GM12878 (cell line): ENCODE measurements around the gene CXCL8. TPM values are rescaled to one million over a fixed set of nuclear protein-coding genes. Genes with fewer than 3 reads are reported as not detected.

Experiments used
- ATAC-seq: fragments of 200-7000 bp; cut with Tn5 transposase; 3 replicates; pipeline ENCODE4 v1.9.1; 2020; ENCODE audit warnings: mild to moderate bottlenecking, moderate library complexity
- BruUV-seq: library from RNA; stranded (reverse); fragments of 400-500 nt; replicated peaks from 2 replicates; lab custom pipeline; 2021; lab: Mats Ljungman, UMichigan
- CTCF ChIA-PET: fragments of 300-600 bp; sonication (Branson Sonifier 250); formaldehyde crosslinking; extraction: SDS; loops from one replicate; lab custom pipeline; 2021; ENCODE audit warnings: inconsistent platforms; lab: Yijun Ruan, JAX
- POLR2A ChIA-PET: fragments of 350-600 bp; formaldehyde crosslinking; extraction: SDS; loops from one replicate; lab custom pipeline; 2021; ENCODE audit warnings: inconsistent platforms; lab: Charles Lee
- RAD21 ChIA-PET: fragments of 300-600 bp; sonication (Branson Sonifier 250); formaldehyde crosslinking; loops from one replicate; lab custom pipeline; 2023; ENCODE audit warnings: antibody characterized with exemption; ENCODE audit not compliant: unreplicated experiment; lab: Charles Lee
- SMC1A ChIA-PET: fragments of 300-600 bp; sonication (Branson Sonifier 250); formaldehyde crosslinking; loops from one replicate; lab custom pipeline; 2023; ENCODE audit not compliant: unreplicated experiment, uncharacterized antibody; lab: Charles Lee
- DNase-seq: peaks from one replicate; pipeline ENCODE4 v3.0.0-alpha.2; 2011; ENCODE audit warnings: low read depth, low spot score
- FAIRE-seq: peaks from 3 replicates; lab custom pipeline; 2011; peaks lifted over from hg19 to GRCh38; lab: Jason Lieb, UNC
- H2AFZ ChIP-seq: 2 replicates; pipeline ENCODE4 v1.6.0; 2011; ENCODE audit warnings: low read depth, low read length, control low read depth; ENCODE audit not compliant: control insufficient read depth
- H3K27ac ChIP-seq: 2 replicates; pipeline ENCODE4 v1.5.1; 2011; ENCODE audit warnings: control low read depth; ENCODE audit not compliant: control insufficient read depth, insufficient read depth
- H3K27me3 ChIP-seq, 2 experiments: replicated peaks in 1 of 2; 2 replicates each; pipeline versions ENCODE4 v1.6.0 to v1.6.1; 2011; ENCODE audit warnings: low read length in 1 of 2; ENCODE audit not compliant: control insufficient read depth in 2 of 2, insufficient read depth in 2 of 2
- H3K36me3 ChIP-seq, 2 experiments: 2 replicates each; pipeline ENCODE4 v1.5.1; 2011; ENCODE audit warnings: low read length in 1 of 2; ENCODE audit not compliant: control insufficient read depth in 2 of 2, insufficient read depth in 2 of 2
- H3K4me1 ChIP-seq: 2 replicates; pipeline ENCODE4 v1.6.1; 2011; ENCODE audit warnings: mild to moderate bottlenecking, low read length, moderate library complexity, mixed read lengths; ENCODE audit not compliant: control insufficient read depth, insufficient read depth
- H3K4me2 ChIP-seq: 2 replicates; pipeline ENCODE4 v1.6.0; 2011; ENCODE audit warnings: control low read depth; ENCODE audit not compliant: control insufficient read depth, insufficient read depth
- H3K4me3 ChIP-seq: fragments of 200-600 bp; sonication (generic); 2 replicates; pipeline ENCODE4 v1.5.1; 2016
- H3K79me2 ChIP-seq: 2 replicates; pipeline ENCODE4 v1.6.0; 2011; ENCODE audit warnings: low read length; ENCODE audit not compliant: control insufficient read depth, insufficient read depth
- H3K9ac ChIP-seq: 2 replicates; pipeline ENCODE4 v1.8.0; 2011; ENCODE audit warnings: low read length, control low read depth, mixed read lengths; ENCODE audit not compliant: control insufficient read depth, insufficient read depth
- H3K9me3 ChIP-seq: replicated peaks from 3 replicates; pipeline ENCODE4 v1.5.1; 2011; ENCODE audit warnings: mild to moderate bottlenecking, low read length; ENCODE audit not compliant: control insufficient read depth, insufficient read depth
- H4K20me1 ChIP-seq: 2 replicates; pipeline ENCODE4 v1.6.0; 2011; ENCODE audit not compliant: control insufficient read depth, insufficient read depth
- ATF7 ChIP-seq: fragments of 450-650 bp; IDR thresholded peaks from 2 replicates; pipeline ENCODE4 v1.6.1; 2016; ENCODE audit warnings: low read depth, mild to moderate bottlenecking
- BRCA1 ChIP-seq: IDR thresholded peaks from 2 replicates; pipeline ENCODE4 v1.6.1; 2011; ENCODE audit warnings: low read depth, low read length, improper control_type of control experiment
- CHD1 ChIP-seq: IDR thresholded peaks from 2 replicates; pipeline ENCODE4 v1.6.1; 2012; ENCODE audit warnings: low read depth, low read length, improper control_type of control experiment
- CHD2 ChIP-seq: IDR thresholded peaks from 2 replicates; pipeline ENCODE4 v1.6.1; 2011; ENCODE audit warnings: low read depth, low read length, improper control_type of control experiment, borderline replicate concordance
- E4F1 ChIP-seq: fragments of 450-650 bp; IDR thresholded peaks from 2 replicates; pipeline ENCODE4 v1.6.1; 2018; ENCODE audit warnings: borderline replicate concordance, mild to moderate bottlenecking; ENCODE audit not compliant: partially characterized antibody
- ETV6 ChIP-seq, 2 experiments: fragments of 450-650 bp in 1 of 2; IDR thresholded peaks in 1 of 2; conservative IDR thresholded peaks in 1 of 2; 2 replicates each; pipeline ENCODE4 v1.6.1; 2014; ENCODE audit warnings: antibody characterized with exemption in 1 of 2, borderline replicate concordance in 1 of 2, low read depth in 1 of 2, mild to moderate bottlenecking in 1 of 2, moderate library complexity in 1 of 2
- JUNB ChIP-seq: IDR thresholded peaks from 2 replicates; pipeline ENCODE4 v1.6.1; 2016; ENCODE audit warnings: antibody characterized with exemption, mild to moderate bottlenecking
- KLF5 ChIP-seq: fragments of 450-650 bp; IDR thresholded peaks from 2 replicates; pipeline ENCODE4 v1.6.1; 2014; ENCODE audit warnings: mild to moderate bottlenecking; ENCODE audit not compliant: partially characterized antibody
- NR2C1 ChIP-seq: fragments of 450-650 bp; IDR thresholded peaks from 2 replicates; pipeline ENCODE4 v1.6.1; 2017; ENCODE audit warnings: antibody characterized with exemption, mild to moderate bottlenecking, moderate library complexity
- RAD21 ChIP-seq: IDR thresholded peaks from 2 replicates; pipeline ENCODE4 v1.6.1; 2011; ENCODE audit warnings: mild to moderate bottlenecking, low read depth, low read length, moderate library complexity; ENCODE audit not compliant: insufficient read depth
- SMAD1 ChIP-seq: fragments of 450-650 bp; IDR thresholded peaks from 2 replicates; pipeline ENCODE4 v1.6.1; 2018; ENCODE audit warnings: mild to moderate bottlenecking, low read depth; ENCODE audit not compliant: partially characterized antibody
- SUZ12 ChIP-seq: fragments of 200-600 bp; sonication (generic); IDR thresholded peaks from one replicate; pipeline ENCODE4 v1.6.1; 2018; ENCODE audit warnings: antibody characterized with exemption, mild to moderate bottlenecking; ENCODE audit not compliant: unreplicated experiment
- TAF1 ChIP-seq: IDR thresholded peaks from 2 replicates; pipeline ENCODE4 v1.6.1; 2011; ENCODE audit warnings: mild to moderate bottlenecking, low read depth, low read length, borderline replicate concordance
- ZBTB4 ChIP-seq: fragments of 450-650 bp; formaldehyde crosslinking; IDR thresholded peaks from 2 replicates; pipeline ENCODE4 v1.4.0; 2022; ENCODE audit warnings: mild to moderate bottlenecking, moderate library complexity
- ZNF217 ChIP-seq: fragments of 450-650 bp; IDR thresholded peaks from 2 replicates; pipeline ENCODE4 v1.6.1; 2017; ENCODE audit warnings: antibody characterized with exemption, mild to moderate bottlenecking
- WGBS: methylation state at CpG from one replicate; pipeline ENCODE4 v1.1.6; 2016; ENCODE audit warnings: low lambda C conversion rate; ENCODE audit not compliant: insufficient replicate concordance, insufficient coverage; ENCODE audit errors: missing lambda C conversion rate; 5-methylcytosine and 5-hydroxymethylcytosine counted together
- in situ Hi-C: fragments of 300-500 bp; cut with MboI; formaldehyde crosslinking; loops from 9 replicates; pipeline ENCODE4 v1.14.3; 2018; ENCODE audit warnings: mixed read lengths
- intact Hi-C: fragments of 100-400 bp; cut with micrococcal nuclease; formaldehyde crosslinking; loops from one replicate; pipeline ENCODE4 v1.14.2; 2022; ENCODE audit not compliant: unreplicated experiment
- polyA plus RNA-seq, 11 experiments: library from polyadenylated mRNA; depleted of rRNA in 4 of 11; unstranded in 6 of 11; stranded (reverse) in 5 of 11; fragments of >200 nt; fragmentation: Nextera tagmentation in 4 of 11; fragmentation: Illumina TruSeq in 1 of 11; extraction: Ambion mirVana in 4 of 11; extraction: Trizol in 1 of 11; gene quantifications; 1 replicate in 1 of 11; 2 replicates in 10 of 11; pipeline versions ENCODE4 v1.2.1 to v1.2.3, GENCODE V29; 2011 to 2016; ENCODE audit warnings: inconsistent platforms in 2 of 11, missing spikeins in 2 of 11, low read depth in 1 of 11
- total RNA-seq, 4 experiments: library from RNA; depleted of rRNA in 3 of 4; stranded (reverse); fragments of >200 nt in 3 of 4; fragmentation: Illumina TruSeq in 1 of 4; extraction: Trizol in 1 of 4; gene quantifications; 2 replicates each; pipeline versions ENCODE4 v1.2.1 to v1.2.3, GENCODE V29; 2013 to 2021

CXCL8 gene
- total and polyA plus RNA-seq, 10 of the 15 experiments (the other 5 are each of a cell fraction or from before 2014, with no cell fraction given), result 0.09 to 0.36 (median 0.19) TPM; not detected in 1

GRCh38 chr4:73705056-73705432 is 35.3 kb upstream of the CXCL8 start:
- POLR2A ChIA-PET, result no interaction called here
- Histone ChIP-seq H3K9me3 (no peaks in the 10 kb centered on the region), H2AFZ (no peak overlapping the region), H3K4me3 (no peak overlapping the region), H3K4me2 (no peak overlapping the region), H3K9ac (no peak overlapping the region), H3K79me2 (no peaks in the 10 kb centered on the region), H3K27ac (no peak overlapping the region), H3K4me1 (no peaks in the 10 kb centered on the region), H3K36me3 (no peaks in the 10 kb centered on the region), H3K27me3 (no peaks in the 10 kb centered on the region; a peak in 2 of 4 replicates), H4K20me1 (no peaks in the 10 kb centered on the region)
- intact Hi-C loops, result no loop called here
- no peak for DNase-seq
- RAD21 ChIA-PET, result no interaction called here
- in situ Hi-C loops, result no loop called here
- FAIRE-seq, result no peak
- WGBS, result 0% methylated on average over 1 of the region's 1 CpG
- no peak for TF ChIP-seq ETV6 (conservative IDR thresholded peaks at IDR 0.05 in 1 of 2, IDR thresholded peaks at IDR 0.05 in 1 of 2; ENCODE audit: borderline replicate concordance in 1 of 2, low read depth in 1 of 2)
- TF ChIP-seq SMAD1, result no peak
- TF ChIP-seq E4F1, result no peak
- TF ChIP-seq BRCA1, result no peak
- no peak for TF ChIP-seq KLF5
- no peak for TF ChIP-seq SUZ12
- no peak for TF ChIP-seq CHD1
- TF ChIP-seq JUNB, result no peak
- TF ChIP-seq ZNF217, result no peak
- TF ChIP-seq ATF7, result no peak
- TF ChIP-seq ZBTB4 (CRISPR knock-in tag), result no peak
- no peak for TF ChIP-seq NR2C1
- no peak for TF ChIP-seq CHD2
- no peak for TF ChIP-seq TAF1
- TF ChIP-seq RAD21, result no peak
- no peak for ATAC-seq
- BruUV-seq, result no TSS peak
- CTCF ChIA-PET, result interaction anchor here (1.1 to 1.6 kb wide), 3 partner anchors 25 to 159 kb away, joined by 3 to 5 read pairs (median 5); no protein-coding TSS in a partner anchor
- SMC1A ChIA-PET, result interaction anchor here (0.9 kb wide), 1 partner anchor 8 kb away, joined by 4 read pairs; no protein-coding TSS in a partner anchor
